ENCODE data around the gene FASN. TPM values are rescaled to one million over a fixed set of nuclear protein-coding genes. Genes with fewer than 3 reads are reported as not detected.

The FASN gene
- total RNA-seq, 1 experiment from 2014 or later: 433 TPM

DNA sequence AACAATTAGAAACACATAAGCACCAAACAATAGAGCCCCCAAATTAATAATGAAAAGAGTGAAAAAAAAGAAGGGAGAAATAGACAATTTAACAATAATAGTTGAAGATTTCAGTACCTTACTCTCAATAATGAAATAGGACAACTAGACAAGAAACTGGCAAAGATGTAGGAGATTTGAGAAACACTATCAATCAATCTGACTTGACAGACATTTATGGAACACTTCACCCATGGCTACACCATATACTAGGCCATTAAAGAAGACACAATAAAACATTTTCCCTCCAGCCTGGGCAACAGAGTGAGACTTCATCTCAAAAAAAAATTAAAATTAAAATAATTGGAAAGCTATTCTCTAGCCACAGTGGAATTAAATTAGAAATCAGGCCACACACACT lies 27.4 kb downstream of the FASN start:
- no peak overlapping the region for H3K56ac ChIP-seq (ENCODE audit: insufficient read length, low read depth, low read length)
- no peak overlapping the region for H2BK5ac ChIP-seq (ENCODE audit: insufficient read length, low read length)
- Mint-ChIP-seq H3K27ac (no peak overlapping the region), H3K4me3 (no peak overlapping the region), H3K27me3 (ENCODE audit: low read depth) (peaks cover 38% of the 10 kb centered on the region), H3K36me3 (ENCODE audit: insufficient read depth in 1 of 3, low read depth in 3 of 3) (peaks cover 0 to 2% (median 0%) of the 10 kb centered on the region in 3 experiments; a peak in 2 of 7 replicates), H3K9me3 (no peaks in the 10 kb centered on the region; a peak in 1 of 5 replicates), H3K4me1 (peaks cover 4 to 5% of the 10 kb centered on the region in 2 experiments)
- no peak overlapping the region for H2AK5ac ChIP-seq (ENCODE audit: insufficient read length, low read length)
- H3K9ac ChIP-seq (ENCODE audit: extremely low read depth, insufficient read length, low read length): no peak overlapping the region
- no peak overlapping the region for H2BK12ac ChIP-seq (ENCODE audit: insufficient read length, low read depth, low read length)
- H3K4ac ChIP-seq (ENCODE audit: low read depth, low read length): no peak overlapping the region
- H2BK15ac ChIP-seq (ENCODE audit: low read depth, low read length): no peak overlapping the region
- H3K23me2 ChIP-seq (ENCODE audit: insufficient read length, low read depth, low read length, poor library complexity, severe bottlenecking): peaks cover 6% of the 10 kb centered on the region
- no peak overlapping the region for H3K14ac ChIP-seq (ENCODE audit: insufficient read depth, low read length)
- no peaks in the 10 kb centered on the region for H3K79me1 ChIP-seq (ENCODE audit: insufficient read depth, low read depth, low read length, poor library complexity, severe bottlenecking)
- no peaks in the 10 kb centered on the region for H3K9me3 ChIP-seq (ENCODE audit: control insufficient read depth, low read depth, low read length)
- H4K8ac ChIP-seq (replicated peaks; ENCODE audit: insufficient read length, low read depth, low read length): no peak overlapping the region
- H3K79me2 ChIP-seq (ENCODE audit: insufficient read depth, low read length): no peaks in the 10 kb centered on the region
- no peak overlapping the region for H3T11ph ChIP-seq (ENCODE audit: low read length)
- no peaks in the 10 kb centered on the region for H3K27me3 ChIP-seq (ENCODE audit: insufficient read depth, low read length)
- H4K91ac ChIP-seq (ENCODE audit: insufficient read length, low read depth, low read length): no peak overlapping the region
- H4K20me1 ChIP-seq (ENCODE audit: control insufficient read depth, insufficient read depth, insufficient read length): no peaks in the 10 kb centered on the region
- H2AFZ ChIP-seq (ENCODE audit: low read length): no peak overlapping the region
- no peak overlapping the region for H3K18ac ChIP-seq (ENCODE audit: insufficient read length, low read depth, low read length)
- no peak for DNase-seq
- TF ChIP-seq, protein P1, sequence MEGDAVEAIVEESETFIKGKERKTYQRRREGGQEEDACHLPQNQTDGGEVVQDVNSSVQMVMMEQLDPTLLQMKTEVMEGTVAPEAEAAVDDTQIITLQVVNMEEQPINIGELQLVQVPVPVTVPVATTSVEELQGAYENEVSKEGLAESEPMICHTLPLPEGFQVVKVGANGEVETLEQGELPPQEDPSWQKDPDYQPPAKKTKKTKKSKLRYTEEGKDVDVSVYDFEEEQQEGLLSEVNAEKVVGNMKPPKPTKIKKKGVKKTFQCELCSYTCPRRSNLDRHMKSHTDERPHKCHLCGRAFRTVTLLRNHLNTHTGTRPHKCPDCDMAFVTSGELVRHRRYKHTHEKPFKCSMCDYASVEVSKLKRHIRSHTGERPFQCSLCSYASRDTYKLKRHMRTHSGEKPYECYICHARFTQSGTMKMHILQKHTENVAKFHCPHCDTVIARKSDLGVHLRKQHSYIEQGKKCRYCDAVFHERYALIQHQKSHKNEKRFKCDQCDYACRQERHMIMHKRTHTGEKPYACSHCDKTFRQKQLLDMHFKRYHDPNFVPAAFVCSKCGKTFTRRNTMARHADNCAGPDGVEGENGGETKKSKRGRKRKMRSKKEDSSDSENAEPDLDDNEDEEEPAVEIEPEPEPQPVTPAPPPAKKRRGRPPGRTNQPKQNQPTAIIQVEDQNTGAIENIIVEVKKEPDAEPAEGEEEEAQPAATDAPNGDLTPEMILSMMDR (conservative IDR thresholded peaks at IDR 0.05): no peak
- H4K5ac ChIP-seq (ENCODE audit: insufficient read length, low read depth, low read length): no peak overlapping the region
- H2BK20ac ChIP-seq (ENCODE audit: low read depth, low read length, poor library complexity, severe bottlenecking): no peak overlapping the region
- H2BK120ac ChIP-seq (ENCODE audit: low read depth, low read length, poor library complexity, severe bottlenecking): no peak overlapping the region
- no peak overlapping the region for H3K23ac ChIP-seq (ENCODE audit: insufficient read length, low read depth, low read length)
- no peak overlapping the region for H3K27ac ChIP-seq (ENCODE audit: insufficient read length, low read depth, low read length)
- no peaks in the 10 kb centered on the region for H3K4me1 ChIP-seq (ENCODE audit: insufficient read depth, low read length)
- H3K4me2 ChIP-seq (ENCODE audit: insufficient read depth, insufficient read length, low read length): no peak overlapping the region

Data from H9 (cell line).